Heart left ventricle (tissue), 16 donors: ENCODE measurements around the gene SLC2A4RG. TPM values are rescaled to one million over a fixed set of nuclear protein-coding genes. Genes with fewer than 3 reads are reported as not detected.

Source experiments
- ATAC-seq, 4 donors: fragments of 200-7000 bp; cut with Tn5 transposase; one replicate each; pipeline ENCODE4 v1.9.1; 2020 to 2022; ENCODE audit warnings: moderate library complexity in 4 of 4, mild to moderate bottlenecking in 3 of 4, moderate number of reproducible peaks in 1 of 4
- DNase-seq, 5 donors: peaks; one replicate each; pipeline ENCODE4 v3.0.0-alpha.2; 2020
- H3K27ac ChIP-seq, 12 donors: fragments of 200-600 bp; sonication (generic) in 4 of 12; one replicate each; pipeline versions ENCODE4 v1.5.0 to v1.8.0; 2016 to 2022; ENCODE audit warnings: mild to moderate bottlenecking in 2 of 12
- H3K27me3 ChIP-seq, 9 donors: fragments of 200-600 bp; sonication (generic) in 2 of 9; one replicate each; pipeline versions ENCODE4 v1.5.1 to v1.8.0; 2016 to 2022; ENCODE audit warnings: mild to moderate bottlenecking in 3 of 9
- H3K36me3 ChIP-seq, 9 donors: fragments of 200-600 bp; sonication (generic) in 2 of 9; one replicate each; pipeline versions ENCODE4 v1.5.0 to v1.8.0; 2018 to 2022; ENCODE audit warnings: mild to moderate bottlenecking in 2 of 9
- H3K4me1 ChIP-seq, 12 donors: fragments of 200-600 bp; sonication (generic) in 4 of 12; one replicate each; pipeline versions ENCODE4 v1.5.0 to v1.8.0; 2016 to 2022; ENCODE audit warnings: mild to moderate bottlenecking in 3 of 12
- H3K4me3 ChIP-seq, 12 donors: fragments of 200-600 bp; sonication (generic) in 4 of 12; one replicate each; pipeline versions ENCODE4 v1.5.0 to v1.8.0; 2017 to 2022; ENCODE audit warnings: mild to moderate bottlenecking in 9 of 12, moderate library complexity in 4 of 12
- H3K9me3 ChIP-seq, 12 donors: fragments of 200-600 bp; sonication (generic) in 4 of 12; one replicate each; pipeline versions ENCODE4 v1.5.0 to v1.8.0; 2016 to 2022; ENCODE audit warnings: mild to moderate bottlenecking in 1 of 12
- CTCF ChIP-seq, 12 donors: fragments of 200-600 bp; sonication (generic) in 4 of 12; IDR thresholded peaks; one replicate each; pipeline versions ENCODE4 v1.5.0 to v1.8.0; 2018 to 2022; ENCODE audit warnings: antibody characterized with exemption in 12 of 12, mild to moderate bottlenecking in 5 of 12
- POLR2A ChIP-seq, 2 donors: fragments of 450-650 bp; IDR thresholded peaks; one replicate each; pipeline ENCODE4 v1.6.1; 2017; ENCODE audit warnings: antibody characterized with exemption in 2 of 2, mild to moderate bottlenecking in 2 of 2, moderate library complexity in 2 of 2
- WGBS, 4 donors: extraction: QIAGEN DNeasy Blood & Tissue Kit in 2 of 4; methylation state at CpG; one replicate each; pipeline versions ENCODE4 v1.1.5 to v1.1.7; 2013 to 2018; 5-methylcytosine and 5-hydroxymethylcytosine counted together
- intact Hi-C, 10 donors: fragments of 100-400 bp; cut with DNase I; formaldehyde crosslinking; loops; one replicate each; pipeline versions ENCODE4 v1.11.1 to v1.14.2; 2022
- polyA plus RNA-seq, 2 donors: library from polyadenylated mRNA; stranded (reverse); fragments of 200-250 nt; gene quantifications; one replicate each; pipeline ENCODE4 v1.2.3, GENCODE V29; 2013
- total RNA-seq, 9 donors: library from RNA; depleted of rRNA in 2 of 9; stranded (reverse); fragments of >200 nt in 2 of 9; fragmentation: NEBNext Ultra II Directional in 3 of 9; extraction: Animal tissue kit (Norgen Biotek cat#: 25700) in 3 of 9; gene quantifications; one replicate each; pipeline versions ENCODE4 v1.1.0 to v1.2.4, GENCODE V29; 2016 to 2023
- donor health status: ischemic (EF 13 %, LVEDD 7.1; RV severe dilation, severe dysfunction).
- donor health status: healthy with polysubstance abuse.
- donor health status: DM: no; HTN: yes; CAD: no.
- donor health status: DM: no; HTN: no; CAD: no.
- donor health status: ischemic (EF 25% LVEDD 6.9; RV normal size, moderate dysfunction).
- donor health status: ischemic (EF 25% LVEDD 5.7; RV mildly dilated, moderate dysfunction).
- donor health status: healthy.
- donor health status: DM: yes; HTN: yes; CAD: no.
- donor health status: ischemic (EF 35%, LVEDD 5.7; RV mildly dilated, moderate dysfunction).
- donor health status: nonischemic (EF 11% LVEDD 7.7; RV severe dilation, severe dysfunction).
- donor health status: DM: yes; HTN: yes; CAD: no.
- donor health status: PGD.
- donor health status: ischemic (EF 29% LVEDD 5.4; RV normal size, mild dysfunction).
- donor health status: nonischemic (EF 23%, LVEDD 6.1; RV moderate dilation, normal function).

The SLC2A4RG gene
- total and polyA plus RNA-seq, 11 donors, result 18.3 to 82.5 (median 70.7) TPM

- TF ChIP-seq CTCF (IDR thresholded peaks at IDR 0.05), result no peak
- TF ChIP-seq POLR2A (IDR thresholded peaks at IDR 0.05), result no peak
- ATAC-seq, result no peak
- WGBS, 4 donors, result 84 to 90% (median 88%) methylated on average over 8 of the region's 8 CpGs
- DNase-seq, result no peak
- Histone ChIP-seq H3K4me1 (peaks cover 3 to 36% (median 25%) of the 10 kb centered on the region in 12 donors), H3K27me3 (no peaks in the 10 kb centered on the region), H3K36me3 (peaks cover 0 to 54% (median 46%) of the 10 kb centered on the region in 9 donors), H3K4me3 (no peak overlapping the region), H3K9me3 (no peaks in the 10 kb centered on the region), H3K27ac (peak overlapping the region in 3 of 12 donors; percentile 91 to 97 (median 95))
- intact Hi-C loops, result loop anchor here in 1 of 10 donors (5.0 kb wide), 1 partner anchor 157 kb away; the partner anchor contains the start of gene ABHD16B
Observed at GRCh38 chr20:63705232-63706026, 34.1 kb upstream of the SLC2A4RG start.

GRCh38 chr20:63706027-63706695 lies 33.4 kb upstream of the SLC2A4RG start:
- H3K36me3 ChIP-seq, result peaks cover 0 to 58% (median 51%) of the 10 kb centered on the region in 9 donors
- TF ChIP-seq CTCF (IDR thresholded peaks at IDR 0.05), result no peak
- no peak for TF ChIP-seq POLR2A (IDR thresholded peaks at IDR 0.05)
- H3K27ac ChIP-seq, result peak overlapping the region in 8 of 12 donors; percentile 89 to 97 (median 94)
- intact Hi-C loops, result loop anchor here in 1 of 10 donors (5.0 kb wide), 1 partner anchor 156 kb away; the partner anchor contains the start of gene ABHD16B
- H3K4me1 ChIP-seq, result peaks cover 3 to 35% (median 25%) of the 10 kb centered on the region in 12 donors
- no peaks in the 10 kb centered on the region for H3K27me3 ChIP-seq
- no peaks in the 10 kb centered on the region for H3K9me3 ChIP-seq
- 65 to 79% (median 69%) methylated on average over 12 of the region's 12 CpGs for WGBS, 4 donors
- DNase-seq (no peak), ATAC-seq (no peak)
- peak overlapping the region in 9 of 12 donors; percentile 65 to 98 (median 87) for H3K4me3 ChIP-seq

DNA sequence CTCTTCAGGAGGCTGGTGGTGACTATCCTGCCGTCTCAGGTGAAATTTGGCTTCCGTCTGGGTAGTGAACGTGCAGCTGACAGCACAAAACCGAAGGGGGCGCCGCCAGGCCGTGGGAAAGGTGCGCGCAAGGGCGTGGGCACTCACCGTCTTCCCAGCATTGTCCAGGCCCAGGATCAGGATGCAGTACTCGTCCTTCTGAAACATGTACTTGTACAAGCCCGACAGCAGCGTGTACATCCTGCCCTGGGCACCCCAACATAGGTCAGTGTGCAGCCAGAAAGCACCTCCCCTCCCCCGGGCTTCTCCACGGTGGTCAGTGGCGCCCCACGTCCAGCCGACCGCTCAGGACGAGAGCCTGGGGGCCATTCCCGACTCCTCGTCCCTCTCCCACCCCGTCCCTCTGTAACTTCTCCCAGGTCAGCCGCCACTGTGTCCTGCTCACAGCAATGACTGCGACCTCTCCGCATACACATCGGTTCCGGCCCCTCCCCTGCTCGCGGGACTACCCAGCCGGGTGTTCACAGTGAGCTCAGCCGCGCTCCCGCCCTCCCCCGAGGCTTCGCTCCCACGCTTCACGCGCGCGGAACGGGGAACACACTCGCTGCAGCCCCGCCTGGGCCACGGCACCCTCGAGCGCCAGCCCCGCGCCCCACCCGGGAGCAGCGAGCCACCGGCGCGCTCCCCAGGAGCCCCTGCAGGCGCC lies 32.6 kb upstream of the SLC2A4RG start:
- Histone ChIP-seq H3K27ac (peak overlapping the region; percentile 76 to 97 (median 94)), H3K9me3 (peaks cover 0 to 3% (median 0%) of the 10 kb centered on the region in 12 donors), H3K4me1 (peaks cover 3 to 38% (median 25%) of the 10 kb centered on the region in 12 donors), H3K36me3 (peaks cover 0 to 67% (median 59%) of the 10 kb centered on the region in 9 donors), H3K4me3 (peak overlapping the region; percentile 53 to 98 (median 87)), H3K27me3 (no peaks in the 10 kb centered on the region)
- ATAC-seq (peak in 3 of 4 donors; percentile 33 to 52 (median 43)), DNase-seq (peak in 4 of 5 donors; percentile 40 to 56 (median 46))
- TF ChIP-seq POLR2A (IDR thresholded peaks at IDR 0.05), result no peak
- peak in 6 of 12 donors; percentile 12 to 33 (median 22) for TF ChIP-seq CTCF (IDR thresholded peaks at IDR 0.05)
- intact Hi-C loops, result loop anchor here in 1 of 10 donors (5.0 kb wide), 1 partner anchor 155 kb away; the partner anchor contains the start of gene ABHD16B
- 2 to 6% (median 4%) methylated on average over 22 to 56 of the region's 56 CpGs for WGBS, 4 donors
